GM13976 (cell line): Measurements from ENCODE around the gene KANSL1.
"Not testable (repeated sequence)": the region's sequence is repeated elsewhere in the genome, so short reads cannot be mapped to it uniquely, and the experiment has no call there.

Experiments used
- DNase-seq: peaks from one replicate; pipeline ENCODE4 v3.0.0; 2012; ENCODE audit warnings: low spot score
- CTCF ChIP-seq: IDR thresholded peaks from 2 replicates; pipeline ENCODE4 v1.5.1; 2012; ENCODE audit warnings: borderline replicate concordance, mild to moderate bottlenecking; ENCODE audit not compliant: insufficient read depth; ENCODE audit errors: extremely low read depth, missing control alignments, control extremely low read depth
- in situ Hi-C: fragments of 300-500 bp; cut with MboI; formaldehyde crosslinking; loops from one replicate; pipeline ENCODE4 v1.12.0; 2022; ENCODE audit warnings: low sequenced_read_pairs, mixed read lengths, inconsistent platforms; ENCODE audit not compliant: unreplicated experiment

Gene KANSL1, protein sequence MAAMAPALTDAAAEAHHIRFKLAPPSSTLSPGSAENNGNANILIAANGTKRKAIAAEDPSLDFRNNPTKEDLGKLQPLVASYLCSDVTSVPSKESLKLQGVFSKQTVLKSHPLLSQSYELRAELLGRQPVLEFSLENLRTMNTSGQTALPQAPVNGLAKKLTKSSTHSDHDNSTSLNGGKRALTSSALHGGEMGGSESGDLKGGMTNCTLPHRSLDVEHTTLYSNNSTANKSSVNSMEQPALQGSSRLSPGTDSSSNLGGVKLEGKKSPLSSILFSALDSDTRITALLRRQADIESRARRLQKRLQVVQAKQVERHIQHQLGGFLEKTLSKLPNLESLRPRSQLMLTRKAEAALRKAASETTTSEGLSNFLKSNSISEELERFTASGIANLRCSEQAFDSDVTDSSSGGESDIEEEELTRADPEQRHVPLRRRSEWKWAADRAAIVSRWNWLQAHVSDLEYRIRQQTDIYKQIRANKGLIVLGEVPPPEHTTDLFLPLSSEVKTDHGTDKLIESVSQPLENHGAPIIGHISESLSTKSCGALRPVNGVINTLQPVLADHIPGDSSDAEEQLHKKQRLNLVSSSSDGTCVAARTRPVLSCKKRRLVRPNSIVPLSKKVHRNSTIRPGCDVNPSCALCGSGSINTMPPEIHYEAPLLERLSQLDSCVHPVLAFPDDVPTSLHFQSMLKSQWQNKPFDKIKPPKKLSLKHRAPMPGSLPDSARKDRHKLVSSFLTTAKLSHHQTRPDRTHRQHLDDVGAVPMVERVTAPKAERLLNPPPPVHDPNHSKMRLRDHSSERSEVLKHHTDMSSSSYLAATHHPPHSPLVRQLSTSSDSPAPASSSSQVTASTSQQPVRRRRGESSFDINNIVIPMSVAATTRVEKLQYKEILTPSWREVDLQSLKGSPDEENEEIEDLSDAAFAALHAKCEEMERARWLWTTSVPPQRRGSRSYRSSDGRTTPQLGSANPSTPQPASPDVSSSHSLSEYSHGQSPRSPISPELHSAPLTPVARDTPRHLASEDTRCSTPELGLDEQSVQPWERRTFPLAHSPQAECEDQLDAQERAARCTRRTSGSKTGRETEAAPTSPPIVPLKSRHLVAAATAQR (N-terminal part only)

GRCh38 chr17:46193151-46193625 lies at the start of gene KANSL1:
TSS of gene KANSL1 (minus strand) at chr17:46193429. CDS start at chr17:46172143, 21,286 bp downstream.
- in situ Hi-C loops = no loop called here
- TF ChIP-seq CTCF = peak; percentile 87
- DNase-seq = peak; percentile 95

GRCh38 chr17:46231359-46231758 lies 38.1 kb upstream of the KANSL1 start:
- DNase-seq, in situ Hi-C loops: not testable (repeated sequence)

GRCh38 chr17:46225274-46225794 lies 32.1 kb upstream of the KANSL1 start:
- in situ Hi-C loops = not testable (repeated sequence)
- DNase-seq = peak; percentile 87

GRCh38 chr17:46224864-46225263 lies 31.6 kb upstream of the KANSL1 start:
- in situ Hi-C loops = not testable (repeated sequence)
- DNase-seq = peak; percentile 22

GRCh38 chr17:46223041-46223440 lies 29.8 kb upstream of the KANSL1 start:
- in situ Hi-C loops = not testable (repeated sequence)

DNA sequence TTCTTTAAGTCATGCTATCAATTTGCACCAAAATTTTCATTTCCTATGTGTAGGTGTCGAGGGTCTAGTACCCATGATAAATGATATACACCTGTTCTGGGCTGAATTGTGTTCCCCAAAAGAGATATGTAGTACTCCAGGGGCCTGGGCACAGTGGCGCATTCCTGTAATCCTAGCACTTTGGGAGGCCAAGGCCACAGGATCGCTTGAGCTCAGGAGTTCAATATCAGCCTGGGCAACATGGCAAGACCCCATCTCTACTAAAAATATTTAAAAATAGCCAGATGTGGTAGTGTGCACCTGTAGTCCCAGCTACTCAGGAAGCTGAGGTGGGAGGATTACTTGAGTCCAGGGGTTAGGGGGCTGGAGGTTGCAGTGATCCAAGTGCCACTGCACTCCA lies 23.5 kb upstream of the KANSL1 start:
- in situ Hi-C loops = loop anchor here (10.0 kb wide), 1 partner anchor 212 kb away; no protein-coding TSS in a partner anchor
- TF ChIP-seq CTCF = no peak
- DNase-seq = no peak

More at GRCh38 chr17:46223041-46223440, 29.8 kb upstream of the KANSL1 start:
- not testable (repeated sequence) for DNase-seq

DNA sequence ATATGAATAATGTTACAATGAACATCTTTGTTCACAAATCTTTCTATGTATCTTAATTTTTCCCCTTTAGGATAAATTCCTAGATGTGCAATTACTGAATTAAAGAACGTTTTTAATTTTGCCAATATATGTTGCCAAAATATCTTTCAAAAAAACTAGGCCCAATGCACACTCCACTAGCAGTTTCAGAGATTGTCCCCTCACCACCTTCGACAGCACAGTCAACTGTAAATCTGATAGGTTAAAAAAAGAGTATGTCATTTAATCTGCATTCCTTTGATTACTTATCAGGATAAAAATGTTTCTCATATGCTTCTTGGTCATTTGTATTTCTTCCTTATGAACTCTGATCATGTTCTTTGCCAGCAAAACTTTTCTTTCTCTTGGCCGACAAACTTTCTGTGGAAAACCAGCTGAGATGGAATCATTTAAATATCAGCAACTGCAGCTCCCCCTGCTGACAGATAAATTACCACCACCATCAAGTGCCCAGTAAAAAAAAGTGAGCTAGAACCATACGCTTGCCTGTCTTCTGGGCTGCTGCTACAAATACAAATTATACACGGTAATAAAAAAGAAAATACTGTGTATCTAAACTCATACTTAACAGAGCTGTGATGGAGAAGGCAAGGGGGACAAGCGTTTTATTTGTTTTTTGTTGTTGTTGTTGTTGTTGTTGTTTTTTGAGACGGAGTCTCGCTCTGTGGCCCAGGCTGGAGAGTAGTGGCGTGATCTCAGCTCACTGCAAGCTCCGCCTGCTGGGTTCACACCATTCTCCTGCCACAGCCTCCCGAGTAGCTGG lies 19.6 kb upstream of the KANSL1 start:
- DNase-seq = peak; percentile 71
- in situ Hi-C loops = loop anchor here (10.0 kb wide), 1 partner anchor 208 kb away; no protein-coding TSS in a partner anchor
- TF ChIP-seq CTCF = peak; percentile 67

DNA sequence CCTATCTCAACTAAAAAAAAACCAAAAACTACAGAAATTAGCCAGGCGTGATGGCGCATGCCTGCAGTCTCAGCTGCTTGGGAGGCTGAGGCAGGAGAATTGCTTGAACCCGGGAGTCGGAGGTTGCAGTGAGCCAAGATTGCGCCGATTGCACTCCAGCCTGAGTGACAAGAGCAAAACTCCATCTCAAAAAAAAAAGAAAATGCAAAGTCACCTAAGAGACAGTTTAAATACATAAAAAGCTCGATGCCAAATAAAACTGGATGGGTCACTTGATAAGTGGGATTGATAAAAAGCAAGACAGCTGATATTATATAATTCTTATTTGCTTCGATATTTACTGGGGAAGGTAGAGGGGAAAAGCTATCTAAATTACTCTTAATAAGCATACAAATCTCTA lies 15.8 kb upstream of the KANSL1 start:
- no peak for TF ChIP-seq CTCF
- DNase-seq = no peak
- in situ Hi-C loops = no loop called here
